GM12878 (cell line): ENCODE measurements around the gene CD48. TPM values are rescaled to one million over a fixed set of nuclear protein-coding genes. Genes with fewer than 3 reads are reported as not detected.

Experiments
- ATAC-seq: fragments of 200-7000 bp; cut with Tn5 transposase; 3 replicates; pipeline ENCODE4 v1.9.1; 2020; ENCODE audit warnings: mild to moderate bottlenecking, moderate library complexity
- BruUV-seq: library from RNA; stranded (reverse); fragments of 400-500 nt; replicated peaks from 2 replicates; lab custom pipeline; 2021; lab: Mats Ljungman, UMichigan
- CTCF ChIA-PET: fragments of 300-600 bp; sonication (Branson Sonifier 250); formaldehyde crosslinking; extraction: SDS; loops from one replicate; lab custom pipeline; 2021; ENCODE audit warnings: inconsistent platforms; lab: Yijun Ruan, JAX
- POLR2A ChIA-PET: fragments of 350-600 bp; formaldehyde crosslinking; extraction: SDS; loops from one replicate; lab custom pipeline; 2021; ENCODE audit warnings: inconsistent platforms; lab: Charles Lee
- RAD21 ChIA-PET: fragments of 300-600 bp; sonication (Branson Sonifier 250); formaldehyde crosslinking; loops from one replicate; lab custom pipeline; 2023; ENCODE audit warnings: antibody characterized with exemption; ENCODE audit not compliant: unreplicated experiment; lab: Charles Lee
- SMC1A ChIA-PET: fragments of 300-600 bp; sonication (Branson Sonifier 250); formaldehyde crosslinking; loops from one replicate; lab custom pipeline; 2023; ENCODE audit not compliant: unreplicated experiment, uncharacterized antibody; lab: Charles Lee
- DNase-seq: peaks from one replicate; pipeline ENCODE4 v3.0.0-alpha.2; 2011; ENCODE audit warnings: low read depth, low spot score
- FAIRE-seq: peaks from 3 replicates; lab custom pipeline; 2011; peaks lifted over from hg19 to GRCh38; lab: Jason Lieb, UNC
- H2AFZ ChIP-seq: 2 replicates; pipeline ENCODE4 v1.6.0; 2011; ENCODE audit warnings: low read depth, low read length, control low read depth; ENCODE audit not compliant: control insufficient read depth
- H3K27ac ChIP-seq: 2 replicates; pipeline ENCODE4 v1.5.1; 2011; ENCODE audit warnings: control low read depth; ENCODE audit not compliant: control insufficient read depth, insufficient read depth
- H3K27me3 ChIP-seq, 2 experiments: replicated peaks in 1 of 2; 2 replicates each; pipeline versions ENCODE4 v1.6.0 to v1.6.1; 2011; ENCODE audit warnings: low read length in 1 of 2; ENCODE audit not compliant: control insufficient read depth in 2 of 2, insufficient read depth in 2 of 2
- H3K36me3 ChIP-seq, 2 experiments: 2 replicates each; pipeline ENCODE4 v1.5.1; 2011; ENCODE audit warnings: low read length in 1 of 2; ENCODE audit not compliant: control insufficient read depth in 2 of 2, insufficient read depth in 2 of 2
- H3K4me1 ChIP-seq: 2 replicates; pipeline ENCODE4 v1.6.1; 2011; ENCODE audit warnings: mild to moderate bottlenecking, low read length, moderate library complexity, mixed read lengths; ENCODE audit not compliant: control insufficient read depth, insufficient read depth
- H3K4me2 ChIP-seq: 2 replicates; pipeline ENCODE4 v1.6.0; 2011; ENCODE audit warnings: control low read depth; ENCODE audit not compliant: control insufficient read depth, insufficient read depth
- H3K4me3 ChIP-seq: fragments of 200-600 bp; sonication (generic); 2 replicates; pipeline ENCODE4 v1.5.1; 2016
- H3K79me2 ChIP-seq: 2 replicates; pipeline ENCODE4 v1.6.0; 2011; ENCODE audit warnings: low read length; ENCODE audit not compliant: control insufficient read depth, insufficient read depth
- H3K9ac ChIP-seq: 2 replicates; pipeline ENCODE4 v1.8.0; 2011; ENCODE audit warnings: low read length, control low read depth, mixed read lengths; ENCODE audit not compliant: control insufficient read depth, insufficient read depth
- H3K9me3 ChIP-seq: replicated peaks from 3 replicates; pipeline ENCODE4 v1.5.1; 2011; ENCODE audit warnings: mild to moderate bottlenecking, low read length; ENCODE audit not compliant: control insufficient read depth, insufficient read depth
- H4K20me1 ChIP-seq: 2 replicates; pipeline ENCODE4 v1.6.0; 2011; ENCODE audit not compliant: control insufficient read depth, insufficient read depth
- EZH2 ChIP-seq: IDR thresholded peaks from 2 replicates; pipeline ENCODE4 v1.6.1; 2012; ENCODE audit warnings: low read depth, mild to moderate bottlenecking, control low read depth, inconsistent platforms, low read length, borderline replicate concordance; ENCODE audit not compliant: control insufficient read depth
- IKZF1 ChIP-seq: fragments of 450-650 bp; conservative IDR thresholded peaks from 2 replicates; pipeline ENCODE4 v1.6.1; 2017; ENCODE audit warnings: antibody characterized with exemption, mild to moderate bottlenecking
- IKZF2 ChIP-seq, 2 experiments: fragments of 450-650 bp; IDR thresholded peaks; 2 replicates each; pipeline ENCODE4 v1.6.1; 2017; ENCODE audit warnings: mild to moderate bottlenecking in 2 of 2, moderate library complexity in 2 of 2
- RUNX3 ChIP-seq: IDR thresholded peaks from 2 replicates; pipeline ENCODE4 v1.6.1; 2012; ENCODE audit warnings: low read length, inconsistent platforms
- SKIL ChIP-seq: fragments of 450-650 bp; IDR thresholded peaks from 2 replicates; pipeline ENCODE4 v1.6.1; 2017; ENCODE audit warnings: mild to moderate bottlenecking, low read depth, inconsistent platforms; ENCODE audit not compliant: poor library complexity, severe bottlenecking
- ZNF687 ChIP-seq: fragments of 450-650 bp; IDR thresholded peaks from 2 replicates; pipeline ENCODE4 v1.6.1; 2017; ENCODE audit warnings: mild to moderate bottlenecking, moderate library complexity
- WGBS: methylation state at CpG from one replicate; pipeline ENCODE4 v1.1.6; 2016; ENCODE audit warnings: low lambda C conversion rate; ENCODE audit not compliant: insufficient replicate concordance, insufficient coverage; ENCODE audit errors: missing lambda C conversion rate; 5-methylcytosine and 5-hydroxymethylcytosine counted together
- in situ Hi-C: fragments of 300-500 bp; cut with MboI; formaldehyde crosslinking; loops from 9 replicates; pipeline ENCODE4 v1.14.3; 2018; ENCODE audit warnings: mixed read lengths
- intact Hi-C: fragments of 100-400 bp; cut with micrococcal nuclease; formaldehyde crosslinking; loops from one replicate; pipeline ENCODE4 v1.14.2; 2022; ENCODE audit not compliant: unreplicated experiment
- polyA plus RNA-seq, 11 experiments: library from polyadenylated mRNA; depleted of rRNA in 4 of 11; unstranded in 6 of 11; stranded (reverse) in 5 of 11; fragments of >200 nt; fragmentation: Nextera tagmentation in 4 of 11; fragmentation: Illumina TruSeq in 1 of 11; extraction: Ambion mirVana in 4 of 11; extraction: Trizol in 1 of 11; gene quantifications; 1 replicate in 1 of 11; 2 replicates in 10 of 11; pipeline versions ENCODE4 v1.2.1 to v1.2.3, GENCODE V29; 2011 to 2016; ENCODE audit warnings: inconsistent platforms in 2 of 11, missing spikeins in 2 of 11, low read depth in 1 of 11
- total RNA-seq, 4 experiments: library from RNA; depleted of rRNA in 3 of 4; stranded (reverse); fragments of >200 nt in 3 of 4; fragmentation: Illumina TruSeq in 1 of 4; extraction: Trizol in 1 of 4; gene quantifications; 2 replicates each; pipeline versions ENCODE4 v1.2.1 to v1.2.3, GENCODE V29; 2013 to 2021

CD48 gene
- total and polyA plus RNA-seq, 10 of the 15 experiments (the other 5 are each of a cell fraction or from before 2014, with no cell fraction given): 302 to 1,315 (median 430) TPM

- Histone ChIP-seq H3K79me2 (peaks cover 93% of the 10 kb centered on the region), H3K9ac (peak overlapping the region; percentile 62), H3K36me3 (peaks cover 6 to 16% of the 10 kb centered on the region in 2 experiments; a peak in 3 of 4 replicates), H2AFZ (no peak overlapping the region), H3K4me2 (peak overlapping the region; percentile 88), H3K4me1 (peaks cover 7% of the 10 kb centered on the region; the same call in 1 of the 2 replicates), H3K4me3 (peak overlapping the region; percentile 59), H3K27ac (peak overlapping the region; percentile 3; the same call in 1 of the 2 replicates), H3K9me3 (no peaks in the 10 kb centered on the region), H4K20me1 (peaks cover 7% of the 10 kb centered on the region; the same call in 1 of the 2 replicates), H3K27me3 (no peaks in the 10 kb centered on the region)
- DNase-seq (no peak), FAIRE-seq (no peak), ATAC-seq (peak; percentile 1; the same call in 1 of the 3 replicates)
- in situ Hi-C loops (no loop called here), intact Hi-C loops (no loop called here)
- SMC1A ChIA-PET: interaction anchor here (1.5 to 7.6 kb wide), 8 partner anchors 9 to 72 kb away, joined by 5 to 82 read pairs (median 8); no protein-coding TSS in a partner anchor
- POLR2A ChIA-PET: interaction anchor here (0.6 to 1.6 kb wide), 5 partner anchors 10 to 75 kb away, joined by 3 to 4 read pairs (median 3); no protein-coding TSS in a partner anchor
- TF ChIP-seq EZH2 (no peak), SKIL (no peak), ZNF687 (no peak), IKZF2 (IDR thresholded peaks at IDR 0.05) (peak; percentile 2 to 15; a peak in 1 of 4 replicates), IKZF1 (peak; percentile 40; the same call in 1 of the 2 replicates), RUNX3 (peak; percentile 26; the same call in 1 of the 2 replicates)
- BruUV-seq: no TSS peak
- 1% methylated on average over 4 of the region's 4 CpGs for WGBS
- CTCF ChIA-PET: interaction anchor here (0.6 to 5.7 kb wide), 8 partner anchors 11 to 85 kb away, joined by 3 to 59 read pairs (median 6); no protein-coding TSS in a partner anchor
- RAD21 ChIA-PET: interaction anchor here (0.5 to 5.4 kb wide), 12 partner anchors 9 to 382 kb away, joined by 3 to 42 read pairs (median 4); partner anchors contain the start of genes ITLN2 and LY9
Measured at GRCh38 chr1:160704250-160704649, 7.4 kb downstream of the CD48 start.
